NT2/D1 (cell line): Measurements from ENCODE around the gene SRRM4.

Source experiments
- DNase-seq: peaks from one replicate; pipeline ENCODE4 v3.0.0-alpha.2; 2011; ENCODE audit warnings: low read depth, low spot score
- H3K27me3 ChIP-seq: 2 replicates; pipeline ENCODE4 v1.6.0; 2011; ENCODE audit warnings: mild to moderate bottlenecking; ENCODE audit not compliant: insufficient read length, insufficient read depth
- H3K36me3 ChIP-seq: 2 replicates; pipeline ENCODE4 v1.6.1; 2011; ENCODE audit warnings: mild to moderate bottlenecking, low read length, mixed read lengths; ENCODE audit not compliant: insufficient read depth, insufficient read length
- H3K4me1 ChIP-seq: 2 replicates; pipeline ENCODE4 v1.5.1; 2011; ENCODE audit not compliant: insufficient read depth, insufficient read length
- H3K4me3 ChIP-seq: 2 replicates; pipeline ENCODE4 v1.5.1; 2011; ENCODE audit warnings: low read depth; ENCODE audit not compliant: insufficient read length
- H3K9ac ChIP-seq: 2 replicates; pipeline ENCODE4 v1.6.0; 2011; ENCODE audit warnings: low read depth; ENCODE audit not compliant: insufficient read length
- H3K9me3 ChIP-seq: 2 replicates; pipeline ENCODE4 v1.5.1; 2011; ENCODE audit warnings: mild to moderate bottlenecking, low read length; ENCODE audit not compliant: insufficient read depth
- SUZ12 ChIP-seq: IDR thresholded peaks from 2 replicates; pipeline ENCODE4 v1.6.1; 2011; ENCODE audit not compliant: insufficient read length, insufficient read depth; ENCODE audit errors: extremely low read depth
- YY1 ChIP-seq: IDR thresholded peaks from 2 replicates; pipeline ENCODE4 v1.6.1; 2011; ENCODE audit not compliant: insufficient read length, insufficient read depth
- ZNF274 ChIP-seq: IDR thresholded peaks from 2 replicates; pipeline ENCODE4 v1.6.1; 2011; ENCODE audit warnings: mild to moderate bottlenecking, low read depth, low read length

The SRRM4 gene

DNA sequence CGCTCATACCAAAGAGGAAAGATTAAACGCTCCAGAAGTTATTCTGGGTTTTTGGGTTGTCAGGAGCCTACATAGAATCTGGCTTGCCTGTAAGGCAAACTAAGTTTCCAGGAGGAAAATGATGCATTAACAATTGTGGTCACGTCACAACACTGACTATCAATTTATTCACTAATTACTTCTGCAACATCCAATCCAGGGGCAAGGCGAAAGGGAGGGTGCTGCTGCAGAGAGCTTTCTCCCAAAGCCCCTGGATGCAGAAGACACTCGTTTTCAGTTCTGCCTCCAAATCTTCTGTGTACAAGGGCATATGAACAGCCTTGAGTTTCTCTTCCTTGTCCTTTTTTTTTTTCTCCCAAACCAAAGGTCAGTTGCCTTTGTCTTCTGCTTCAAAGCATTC, 10.5 kb upstream of the SRRM4 start:
- Histone ChIP-seq H3K36me3 (no peaks in the 10 kb centered on the region), H3K9ac (no peak overlapping the region), H3K4me1 (no peaks in the 10 kb centered on the region), H3K4me3 (no peak overlapping the region), H3K9me3 (no peaks in the 10 kb centered on the region), H3K27me3 (no peaks in the 10 kb centered on the region)
- TF ChIP-seq SUZ12 (no peak), ZNF274 (no peak)
- DNase-seq = no peak

DNA sequence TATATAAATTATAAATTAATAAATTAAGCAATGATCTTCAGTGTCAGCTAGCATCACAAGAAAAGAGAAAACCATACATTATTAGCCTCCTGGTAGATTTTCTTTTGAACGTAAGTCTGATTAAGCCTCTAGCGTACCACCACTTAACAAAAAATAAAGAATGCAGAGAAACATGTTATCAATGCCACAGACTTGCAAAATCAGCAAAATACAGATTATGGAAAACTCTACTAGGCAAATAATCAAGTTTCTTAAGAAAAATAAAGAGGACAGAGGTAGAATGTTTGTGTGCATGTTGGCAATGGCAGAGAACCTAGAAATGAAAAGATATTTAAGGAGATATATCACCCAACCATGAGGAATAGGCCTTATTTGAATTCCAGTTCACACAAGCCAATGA, 8.4 kb upstream of the SRRM4 start:
- Histone ChIP-seq H3K27me3 (no peaks in the 10 kb centered on the region), H3K36me3 (no peaks in the 10 kb centered on the region), H3K4me1 (no peaks in the 10 kb centered on the region), H3K9ac (no peak overlapping the region), H3K9me3 (no peaks in the 10 kb centered on the region), H3K4me3 (no peak overlapping the region)
- TF ChIP-seq ZNF274 (no peak), SUZ12 (no peak), YY1 (no peak)
- DNase-seq = no peak

DNA sequence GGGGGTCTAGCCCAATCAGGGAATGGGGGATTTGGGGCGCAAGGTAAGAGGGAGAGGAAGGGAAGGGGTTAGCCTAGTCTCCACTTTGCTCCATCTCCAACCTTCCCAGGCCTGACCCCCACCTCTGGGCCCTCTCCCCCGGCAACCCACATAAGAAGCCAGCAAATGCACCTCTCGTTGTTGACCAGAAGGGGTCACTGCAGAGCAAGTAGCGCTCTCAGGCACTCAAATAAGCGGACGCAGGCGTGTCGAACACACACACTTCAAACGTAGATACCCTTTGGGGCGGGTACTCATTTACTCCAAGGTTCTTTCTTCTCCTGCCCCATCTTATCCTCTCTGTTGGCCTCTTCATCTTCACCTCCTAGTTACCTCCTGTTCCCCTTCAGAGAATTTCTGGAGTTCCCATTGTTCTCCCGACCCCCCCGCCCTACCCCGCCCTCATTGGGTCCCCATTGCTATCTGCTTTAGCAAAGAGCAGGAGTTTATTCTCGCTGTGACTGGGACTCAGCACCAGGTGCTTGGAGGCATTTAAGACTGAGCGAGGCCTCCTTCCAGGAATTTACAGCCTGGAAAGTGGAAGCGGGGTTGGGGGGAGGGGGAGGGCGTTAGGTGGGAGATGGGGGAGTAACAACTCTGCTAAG, 1.5 kb upstream of the SRRM4 start:
- Histone ChIP-seq H3K4me3 (peak overlapping the region; percentile 71), H3K9me3 (no peaks in the 10 kb centered on the region), H3K4me1 (peaks cover 3% of the 10 kb centered on the region), H3K36me3 (no peaks in the 10 kb centered on the region), H3K27me3 (peaks cover 33% of the 10 kb centered on the region), H3K9ac (no peak overlapping the region)
- TF ChIP-seq YY1 = no peak
- TF ChIP-seq ZNF274 = no peak
- no peak for TF ChIP-seq SUZ12
- peak; percentile 92 for DNase-seq

DNA sequence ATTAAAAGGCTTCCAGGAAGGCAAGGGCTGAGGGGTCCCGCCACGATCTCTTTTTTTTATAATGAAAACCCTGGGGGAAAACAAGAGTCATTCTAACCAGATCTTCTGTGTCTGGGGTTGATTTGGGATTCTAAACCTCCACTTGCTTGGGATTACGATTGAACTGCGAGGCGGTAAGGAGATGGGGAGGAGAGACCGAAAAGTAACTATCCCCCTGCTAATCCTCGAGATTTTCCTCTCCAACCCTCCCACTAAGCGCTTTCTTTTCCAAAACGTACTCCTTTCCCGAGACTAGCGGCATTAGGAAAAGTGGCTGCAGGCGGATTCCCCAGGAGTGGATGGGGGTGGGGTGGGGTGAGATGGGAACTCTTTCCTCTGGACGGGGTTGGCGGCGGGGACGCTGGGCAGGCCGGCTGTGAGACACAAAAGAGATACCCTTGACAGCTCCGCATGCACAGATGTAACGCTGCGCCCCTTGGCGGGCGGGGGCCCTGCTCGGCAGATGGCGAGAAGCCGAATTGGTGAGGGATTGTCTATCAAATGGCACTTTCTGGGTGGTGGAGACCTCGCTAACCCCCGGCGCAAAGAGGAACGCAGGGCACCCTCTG, 830 bp upstream of the SRRM4 start:
- H3K4me3 ChIP-seq = peak overlapping the region; percentile 71
- no peak for TF ChIP-seq ZNF274
- no peak for TF ChIP-seq SUZ12
- TF ChIP-seq YY1 = no peak
- peaks cover 35% of the 10 kb centered on the region for H3K27me3 ChIP-seq
- H3K9me3 ChIP-seq = no peaks in the 10 kb centered on the region
- no peak for DNase-seq
- H3K9ac ChIP-seq = peak overlapping the region; percentile 54
- H3K36me3 ChIP-seq = no peaks in the 10 kb centered on the region
- peaks cover 3% of the 10 kb centered on the region for H3K4me1 ChIP-seq

DNA sequence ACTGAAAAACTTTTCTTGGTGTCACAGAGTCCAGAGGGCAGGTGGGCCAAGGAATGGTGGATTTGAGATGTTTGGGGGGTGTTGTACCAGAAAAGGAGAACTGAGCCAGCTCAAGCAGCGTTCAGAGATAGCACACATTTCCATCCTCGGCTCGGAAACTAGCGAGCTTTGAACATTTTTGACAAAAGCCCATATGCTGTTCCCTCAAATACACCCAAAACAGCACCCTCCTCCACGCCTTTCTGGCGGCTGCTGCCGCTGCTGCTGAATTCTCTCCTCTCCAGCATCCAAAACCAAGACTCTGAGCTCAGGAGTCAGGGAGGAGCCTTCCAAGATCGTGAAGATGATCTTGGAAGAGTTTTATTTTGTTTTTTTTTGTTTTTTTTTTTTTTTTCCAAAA, 961 bp downstream of the SRRM4 start:
- H3K4me1 ChIP-seq = peaks cover 3% of the 10 kb centered on the region
- no peak for DNase-seq
- H3K4me3 ChIP-seq = peak overlapping the region; percentile 71
- no peaks in the 10 kb centered on the region for H3K9me3 ChIP-seq
- TF ChIP-seq YY1 (no peak), ZNF274 (no peak), SUZ12 (no peak)
- peak overlapping the region; percentile 65 for H3K9ac ChIP-seq
- peaks cover 35% of the 10 kb centered on the region for H3K27me3 ChIP-seq
- no peaks in the 10 kb centered on the region for H3K36me3 ChIP-seq

DNA sequence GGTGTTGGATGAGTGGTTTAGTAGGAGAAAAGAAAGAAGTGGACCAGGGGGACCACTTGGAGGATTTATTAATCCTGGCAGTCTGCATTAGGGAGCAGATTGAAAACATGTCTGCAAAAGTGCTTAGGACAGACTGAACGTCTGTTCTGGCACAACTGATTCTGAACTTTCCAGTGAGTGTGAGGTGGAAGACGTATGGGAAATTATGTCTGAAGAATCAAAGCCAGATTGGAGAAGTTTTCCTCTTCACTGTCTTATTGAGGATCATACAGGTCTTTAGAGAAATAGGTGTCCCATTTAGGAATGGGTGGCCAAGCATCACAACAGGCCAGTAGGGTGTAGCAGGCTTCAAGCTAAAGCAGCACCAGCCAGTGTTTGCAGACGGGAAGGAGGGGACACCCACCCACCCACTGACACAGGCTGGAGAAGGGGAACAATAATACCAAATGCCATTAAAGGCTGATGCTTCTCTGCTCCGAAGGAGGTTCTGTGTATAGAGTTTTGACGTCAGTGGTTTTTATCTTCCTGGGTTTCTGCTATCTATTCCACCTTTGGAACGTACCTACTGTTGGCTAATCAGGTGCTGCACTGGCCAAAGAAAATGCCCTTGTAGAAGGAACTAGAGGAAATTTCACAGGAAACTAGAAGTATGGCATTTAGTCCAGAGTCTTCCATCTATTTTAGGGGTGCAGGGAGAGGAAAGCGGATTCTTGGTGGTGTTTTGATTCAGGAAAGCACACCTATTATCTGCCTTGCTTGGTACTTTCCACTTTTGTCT, 1.8 kb downstream of the SRRM4 start:
- TF ChIP-seq YY1 (no peak), SUZ12 (no peak), ZNF274 (no peak)
- H3K4me3 ChIP-seq = no peak overlapping the region
- H3K36me3 ChIP-seq = no peaks in the 10 kb centered on the region
- no peak for DNase-seq
- no peaks in the 10 kb centered on the region for H3K9me3 ChIP-seq
- peaks cover 3% of the 10 kb centered on the region for H3K4me1 ChIP-seq
- peaks cover 35% of the 10 kb centered on the region for H3K27me3 ChIP-seq
- no peak overlapping the region for H3K9ac ChIP-seq

DNA sequence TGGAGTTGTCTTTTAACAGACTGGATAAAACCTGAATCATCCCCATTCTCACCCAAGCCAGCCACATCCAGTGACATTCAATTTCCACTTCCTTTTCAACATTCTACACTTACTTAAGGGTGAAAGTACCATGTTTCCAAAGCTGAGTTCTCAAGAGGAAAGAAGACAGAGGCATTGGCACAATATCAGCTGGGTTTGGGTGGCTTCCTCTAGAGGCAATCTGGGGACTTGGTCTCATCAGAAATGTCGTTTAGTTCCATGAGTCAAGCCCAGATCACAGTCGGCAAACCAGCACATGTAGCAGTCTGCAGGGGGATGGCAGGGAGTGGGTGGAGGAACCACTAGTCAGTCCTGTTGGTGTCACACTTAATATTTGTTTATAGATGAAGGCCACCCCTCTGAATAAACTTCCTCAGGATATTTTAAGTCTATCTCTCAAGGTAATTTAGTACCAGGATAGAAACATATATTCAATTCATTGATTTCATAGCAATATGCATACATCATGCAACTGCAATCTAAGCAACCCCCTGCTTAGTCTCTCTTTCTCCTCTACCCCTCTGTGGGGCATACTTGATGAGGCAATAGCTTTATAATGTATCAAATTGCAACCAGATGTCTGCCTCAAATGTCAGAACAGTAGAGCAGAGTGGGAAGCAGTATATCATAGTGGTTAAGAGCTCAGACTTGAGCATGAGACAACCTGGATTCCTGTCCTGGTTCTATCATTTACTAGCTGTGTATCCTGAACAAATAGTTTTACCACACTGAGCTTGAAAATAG, 3.0 kb downstream of the SRRM4 start:
- DNase-seq = no peak
- Histone ChIP-seq H3K4me3 (no peak overlapping the region), H3K9ac (no peak overlapping the region), H3K27me3 (peaks cover 35% of the 10 kb centered on the region), H3K9me3 (no peaks in the 10 kb centered on the region), H3K36me3 (no peaks in the 10 kb centered on the region), H3K4me1 (peaks cover 3% of the 10 kb centered on the region)
- no peak for TF ChIP-seq ZNF274
- TF ChIP-seq SUZ12 = no peak
- no peak for TF ChIP-seq YY1
